Activated CD8-positive, alpha-beta memory T cell treated with anti-CD3 and anti-CD28 coated beads, Interleukin-2, amount 10 ng/mL, durations not matched to agents 7 days and 5 days (primary cell): Measurements from ENCODE around the gene ZNF117. TPM values are rescaled to one million over a fixed set of nuclear protein-coding genes. Genes with fewer than 3 reads are reported as not detected.

Experiments used
- ATAC-seq: fragments of 150-1000 bp; cut with Tn5 transposase; one replicate; pipeline ENCODE4 v1.10.0; 2021; ENCODE audit warnings: moderate library complexity
- CTCF ChIA-PET: fragments of 350-600 bp; sonication (Branson Sonifier 250); formaldehyde crosslinking; loops from one replicate; lab custom pipeline; 2021; ENCODE audit warnings: antibody characterized with exemption; lab: Charles Lee
- DNase-seq: peaks from one replicate; pipeline ENCODE4 v3.0.0-alpha.2; 2020
- H3K27ac Mint-ChIP-seq: one replicate; pipeline ENCODE4 v1.8.0; 2021; ENCODE audit warnings: mild to moderate bottlenecking, mixed read lengths
- H3K27me3 Mint-ChIP-seq: one replicate; pipeline ENCODE4 v1.8.0; 2021; ENCODE audit warnings: mixed read lengths
- H3K36me3 Mint-ChIP-seq: one replicate; pipeline ENCODE4 v1.8.0; 2021; ENCODE audit warnings: mild to moderate bottlenecking, mixed read lengths
- H3K4me1 Mint-ChIP-seq: one replicate; pipeline ENCODE4 v1.8.0; 2021; ENCODE audit warnings: mixed read lengths
- H3K4me3 Mint-ChIP-seq: one replicate; pipeline ENCODE4 v1.8.0; 2021; ENCODE audit warnings: mild to moderate bottlenecking, moderate library complexity, mixed read lengths
- H3K9me3 Mint-ChIP-seq: one replicate; pipeline ENCODE4 v1.8.0; 2022; ENCODE audit warnings: low read depth, mixed read lengths
- total RNA-seq, 2 experiments: library from RNA; stranded (reverse); gene quantifications; one replicate each; pipeline ENCODE4 v1.2.3, GENCODE V29; 2021

ZNF117 gene
- total RNA-seq, 2 experiments from 2014 or later: 3.6 to 4.9 TPM

DNA sequence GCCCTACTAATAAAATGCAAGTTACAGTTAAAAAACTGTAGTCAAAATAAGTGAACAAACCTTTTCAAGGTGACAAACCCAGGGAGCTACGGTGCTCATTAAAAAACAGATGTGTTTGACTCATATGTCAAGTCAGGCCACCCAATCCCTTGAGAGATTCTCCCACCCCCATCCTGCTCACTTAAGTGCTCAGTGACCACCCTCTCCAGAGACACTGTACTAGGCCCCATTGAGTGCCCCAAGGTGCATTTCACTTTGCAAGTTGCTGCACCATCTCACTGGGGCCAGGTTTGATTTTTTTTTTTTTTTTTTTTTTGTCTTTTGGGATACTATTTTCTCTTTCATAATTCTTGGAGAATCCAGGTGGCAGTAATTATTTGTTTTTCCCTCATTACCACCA is 13.7 kb upstream of the ZNF117 start:
- ATAC-seq (no peak), DNase-seq (no peak)
- Mint-ChIP-seq H3K9me3 (peaks cover 23% of the 10 kb centered on the region), H3K27me3 (no peaks in the 10 kb centered on the region), H3K4me3 (no peak overlapping the region), H3K36me3 (peaks cover 60% of the 10 kb centered on the region), H3K27ac (no peak overlapping the region), H3K4me1 (peaks cover 25% of the 10 kb centered on the region)
- CTCF ChIA-PET: no interaction called here

DNA sequence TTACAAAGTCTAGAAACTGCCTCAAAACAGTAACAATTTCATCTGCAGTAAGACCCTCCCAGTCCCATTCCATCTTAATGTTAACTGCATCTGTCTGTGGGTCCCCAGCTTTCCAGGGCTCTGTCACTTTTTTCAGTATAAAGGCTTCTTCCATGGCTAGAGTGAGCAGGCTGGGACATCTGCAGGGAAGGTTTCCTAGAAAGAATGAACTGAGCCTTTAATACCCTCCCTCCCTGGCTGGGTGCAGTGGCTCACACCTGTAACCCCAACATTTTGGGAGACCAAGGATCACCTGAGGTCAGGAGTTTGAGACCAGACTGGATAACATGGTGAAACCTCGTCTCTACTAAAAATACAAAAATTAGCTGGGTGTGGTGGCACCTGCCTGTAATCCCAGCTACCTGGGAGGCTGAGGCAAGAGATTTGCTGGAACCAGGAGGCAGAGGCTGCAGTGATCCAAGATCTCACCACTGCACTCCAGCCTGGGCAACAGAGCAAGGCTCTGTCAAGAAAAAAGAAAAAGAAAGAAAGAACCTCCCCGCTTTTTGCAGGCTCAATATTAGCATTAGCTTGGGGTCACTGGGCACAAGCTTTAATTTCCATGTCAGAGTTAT is 12.2 kb upstream of the ZNF117 start:
- peaks cover 25% of the 10 kb centered on the region for H3K4me1 Mint-ChIP-seq
- no peak overlapping the region for H3K4me3 Mint-ChIP-seq
- no peak overlapping the region for H3K27ac Mint-ChIP-seq
- H3K27me3 Mint-ChIP-seq: no peaks in the 10 kb centered on the region
- H3K9me3 Mint-ChIP-seq: peaks cover 29% of the 10 kb centered on the region
- peaks cover 75% of the 10 kb centered on the region for H3K36me3 Mint-ChIP-seq
- CTCF ChIA-PET: no interaction called here
- DNase-seq (no peak), ATAC-seq (no peak)

DNA sequence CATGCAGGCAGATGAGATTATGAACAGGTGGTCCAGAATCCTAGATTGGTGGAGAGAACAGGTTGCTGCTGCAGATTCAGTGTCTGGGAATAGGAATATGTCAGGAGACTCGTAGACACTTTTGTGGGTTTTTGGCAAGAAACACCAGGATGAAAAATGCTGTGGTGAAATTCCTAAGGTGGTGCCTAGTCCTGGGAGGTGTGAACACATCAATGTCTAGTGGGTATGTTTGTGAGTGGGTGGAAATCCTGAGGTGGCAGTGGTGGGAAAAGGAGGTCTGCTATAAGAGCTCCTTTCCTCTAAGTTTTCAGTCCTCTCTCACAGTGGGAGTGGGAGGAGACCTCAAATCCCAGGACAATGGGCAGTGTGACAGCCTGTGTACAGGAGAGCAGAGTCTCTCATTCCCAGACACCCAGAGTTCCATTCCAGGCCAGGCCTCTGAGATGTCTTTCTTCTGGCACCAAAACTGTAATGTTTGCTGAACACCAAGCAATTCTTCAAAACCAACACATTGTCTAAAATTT is 10.5 kb upstream of the ZNF117 start:
- CTCF ChIA-PET: no interaction called here
- Mint-ChIP-seq H3K36me3 (peaks cover 79% of the 10 kb centered on the region), H3K4me3 (no peak overlapping the region), H3K27me3 (no peaks in the 10 kb centered on the region), H3K27ac (no peak overlapping the region), H3K9me3 (peaks cover 34% of the 10 kb centered on the region), H3K4me1 (peaks cover 17% of the 10 kb centered on the region)
- no peak for DNase-seq
- ATAC-seq: no peak

DNA sequence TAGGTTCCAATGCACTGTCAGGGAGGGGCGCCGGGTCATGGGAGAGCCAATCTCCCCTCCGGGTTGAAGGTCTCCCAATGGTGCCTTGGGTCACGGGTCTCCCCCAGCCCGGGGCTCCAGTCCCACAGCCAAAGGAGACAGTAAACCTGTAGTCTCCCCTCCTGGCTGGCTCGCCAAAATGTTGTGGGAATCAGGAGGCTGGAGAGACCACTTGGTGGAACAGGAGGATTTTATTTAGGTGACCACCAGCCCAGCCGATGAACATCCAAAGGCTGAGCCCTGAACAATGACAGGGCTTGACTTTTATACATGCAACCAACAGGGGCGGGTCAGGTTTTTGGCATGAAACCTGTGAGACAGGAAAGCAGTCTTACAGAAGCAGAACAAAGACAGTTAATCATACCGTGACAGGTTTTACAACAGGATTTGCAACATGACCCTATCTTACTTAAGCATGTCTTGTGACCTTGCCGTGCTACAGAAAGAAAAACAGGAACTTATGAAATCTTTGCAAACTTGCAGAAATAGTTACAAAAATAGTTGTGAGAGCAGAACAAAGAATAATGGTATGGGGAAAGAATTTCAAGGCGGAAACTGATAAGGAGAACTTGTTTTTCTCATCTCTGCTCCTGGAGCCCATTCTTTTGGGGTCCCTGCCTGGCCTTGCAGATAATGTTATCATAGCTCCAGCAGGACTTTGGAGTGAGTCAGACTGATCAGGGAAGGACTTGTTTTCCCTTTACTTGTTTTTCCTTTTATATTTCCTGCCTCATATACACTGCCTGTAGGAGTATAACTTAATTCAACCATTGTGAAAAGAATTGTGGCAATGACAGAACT is 8.5 kb upstream of the ZNF117 start:
- ATAC-seq: no peak
- no peak for DNase-seq
- CTCF ChIA-PET: no interaction called here
- Mint-ChIP-seq H3K36me3 (peaks cover 70% of the 10 kb centered on the region), H3K4me3 (no peak overlapping the region), H3K27me3 (no peaks in the 10 kb centered on the region), H3K9me3 (peaks cover 40% of the 10 kb centered on the region), H3K27ac (no peak overlapping the region), H3K4me1 (peaks cover 3% of the 10 kb centered on the region)

DNA sequence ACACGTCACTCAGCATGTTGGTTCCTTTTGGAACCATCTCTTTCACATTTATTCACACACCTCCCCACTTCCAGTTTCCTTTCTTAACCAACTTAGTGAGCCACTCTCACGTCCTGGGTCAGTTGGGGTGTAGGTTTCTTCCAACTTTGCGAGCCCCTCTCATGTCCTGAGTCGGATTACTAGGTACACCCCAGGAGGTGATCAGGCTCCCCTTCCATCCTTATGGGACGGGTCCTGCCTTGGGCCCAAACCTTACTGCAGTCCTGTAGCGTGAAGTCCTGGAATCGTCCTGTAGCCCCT is 8.0 kb upstream of the ZNF117 start:
- Mint-ChIP-seq H3K9me3 (peaks cover 40% of the 10 kb centered on the region), H3K27me3 (no peaks in the 10 kb centered on the region), H3K27ac (no peak overlapping the region), H3K4me1 (peaks cover 2% of the 10 kb centered on the region), H3K4me3 (no peak overlapping the region), H3K36me3 (peaks cover 64% of the 10 kb centered on the region)
- DNase-seq (no peak), ATAC-seq (no peak)
- CTCF ChIA-PET: no interaction called here

DNA sequence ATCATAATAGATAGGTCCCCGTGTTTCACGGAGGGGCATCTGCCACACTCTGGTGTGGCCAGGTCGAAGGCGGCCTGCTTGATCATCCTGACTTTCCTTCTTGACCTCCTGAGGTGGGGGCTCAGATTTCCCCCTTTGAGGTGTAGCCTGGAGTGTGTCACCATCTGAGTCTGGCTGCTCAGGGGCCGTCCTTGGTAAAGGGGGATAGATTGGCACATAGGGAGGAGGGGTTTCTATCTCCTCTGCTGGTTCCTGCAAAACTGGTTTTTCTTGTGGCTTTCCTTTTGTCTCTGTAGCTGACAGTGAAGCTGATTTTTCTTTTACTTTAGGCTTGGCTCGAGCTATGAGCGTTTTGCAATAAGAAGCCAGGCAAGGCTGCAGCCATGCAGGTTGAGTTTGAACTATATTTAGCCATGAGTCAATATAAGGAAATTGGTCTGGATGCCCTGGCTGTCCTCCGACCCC is 7.1 kb upstream of the ZNF117 start:
- H3K27ac Mint-ChIP-seq: no peak overlapping the region
- H3K9me3 Mint-ChIP-seq: peaks cover 40% of the 10 kb centered on the region
- no peak overlapping the region for H3K4me3 Mint-ChIP-seq
- no peaks in the 10 kb centered on the region for H3K27me3 Mint-ChIP-seq
- CTCF ChIA-PET: no interaction called here
- DNase-seq (no peak), ATAC-seq (no peak)
- H3K36me3 Mint-ChIP-seq: peaks cover 61% of the 10 kb centered on the region
- H3K4me1 Mint-ChIP-seq: no peaks in the 10 kb centered on the region

DNA sequence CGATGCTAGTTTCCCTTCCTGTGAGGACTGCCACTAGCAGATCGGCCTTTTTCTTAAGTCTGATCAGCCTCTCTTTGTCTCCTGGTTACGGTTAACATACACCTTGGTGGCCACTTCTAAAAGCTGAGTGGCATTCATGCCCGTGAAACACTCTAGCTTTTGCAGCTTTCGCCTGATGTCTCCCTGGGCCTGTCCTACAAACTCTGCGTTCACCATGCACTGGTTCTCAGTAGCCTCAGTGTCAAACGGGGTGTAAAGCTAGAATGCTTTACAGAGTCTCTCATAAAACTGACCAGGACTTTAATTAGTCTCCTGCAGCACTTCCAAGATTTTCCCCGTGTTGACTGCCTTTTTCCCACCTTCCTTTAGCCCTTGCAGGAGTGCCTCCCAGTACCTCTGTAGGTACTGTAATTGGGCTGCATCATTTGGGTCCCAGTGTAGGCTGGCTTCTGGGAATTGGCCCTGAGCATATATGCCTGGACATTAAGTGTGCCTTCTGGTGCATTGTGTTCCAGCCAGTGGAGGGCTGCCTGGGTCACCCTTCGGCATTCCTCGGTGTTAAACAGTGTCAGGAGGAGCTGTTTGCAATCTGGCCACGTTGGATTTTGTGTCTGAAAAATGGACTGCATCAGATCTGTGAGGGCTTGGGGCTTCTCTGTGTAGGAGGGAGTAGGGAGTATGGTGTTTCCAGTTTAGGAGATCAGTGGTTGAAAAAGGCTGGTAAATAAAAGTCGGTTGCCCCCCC is 6.5 kb upstream of the ZNF117 start:
- CTCF ChIA-PET: no interaction called here
- no peaks in the 10 kb centered on the region for H3K27me3 Mint-ChIP-seq
- ATAC-seq (no peak), DNase-seq (no peak)
- H3K9me3 Mint-ChIP-seq: peaks cover 36% of the 10 kb centered on the region
- peaks cover 60% of the 10 kb centered on the region for H3K36me3 Mint-ChIP-seq
- no peak overlapping the region for H3K27ac Mint-ChIP-seq
- no peak overlapping the region for H3K4me3 Mint-ChIP-seq
- no peaks in the 10 kb centered on the region for H3K4me1 Mint-ChIP-seq

DNA sequence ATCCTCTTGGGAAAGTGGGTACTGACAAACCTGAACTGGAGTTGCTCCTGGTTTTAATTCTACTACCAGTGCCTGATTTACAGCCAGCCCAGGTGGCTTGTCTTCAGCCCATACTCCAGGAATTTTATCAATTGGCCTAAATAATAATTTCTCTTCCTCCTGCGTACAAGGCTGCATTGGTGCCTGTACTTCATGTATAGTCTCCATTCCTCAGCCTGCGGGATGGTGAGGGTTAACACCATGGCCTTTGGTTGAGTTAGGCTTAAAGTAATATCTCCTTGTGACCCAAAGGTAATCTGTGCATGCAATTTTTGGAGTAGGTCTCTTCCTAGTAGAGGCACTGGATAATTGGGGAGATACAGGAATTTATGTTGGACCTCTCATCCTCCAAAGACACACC is 5.5 kb upstream of the ZNF117 start:
- ATAC-seq: no peak
- no peak for DNase-seq
- H3K4me3 Mint-ChIP-seq: no peak overlapping the region
- CTCF ChIA-PET: no interaction called here
- H3K9me3 Mint-ChIP-seq: peaks cover 36% of the 10 kb centered on the region
- H3K4me1 Mint-ChIP-seq: no peaks in the 10 kb centered on the region
- no peak overlapping the region for H3K27ac Mint-ChIP-seq
- no peaks in the 10 kb centered on the region for H3K27me3 Mint-ChIP-seq
- H3K36me3 Mint-ChIP-seq: peaks cover 56% of the 10 kb centered on the region

DNA sequence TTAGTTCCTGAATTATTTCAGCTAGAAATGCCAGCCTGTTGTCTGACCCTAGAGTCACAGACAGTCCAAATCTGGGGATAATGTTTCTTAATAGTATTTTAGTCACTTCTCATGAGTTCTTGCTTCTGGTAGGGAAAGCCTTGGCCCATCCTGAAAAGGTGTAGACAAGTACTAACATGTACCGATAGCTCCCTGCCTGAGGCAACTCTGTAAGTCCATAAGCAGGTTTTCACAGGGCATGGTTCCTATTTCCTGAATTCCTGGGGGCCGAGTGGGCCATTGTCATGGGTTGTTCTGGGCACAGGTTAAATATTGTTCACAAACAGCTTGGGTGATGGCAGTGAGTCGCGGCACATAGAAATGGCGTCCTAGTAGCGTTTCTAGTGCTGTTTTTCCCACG is 3.1 kb upstream of the ZNF117 start:
- CTCF ChIA-PET: no interaction called here
- H3K36me3 Mint-ChIP-seq: peaks cover 46% of the 10 kb centered on the region
- H3K4me3 Mint-ChIP-seq: no peak overlapping the region
- H3K27me3 Mint-ChIP-seq: no peaks in the 10 kb centered on the region
- peaks cover 40% of the 10 kb centered on the region for H3K9me3 Mint-ChIP-seq
- no peak for ATAC-seq
- no peak for DNase-seq
- H3K4me1 Mint-ChIP-seq: no peaks in the 10 kb centered on the region
- no peak overlapping the region for H3K27ac Mint-ChIP-seq

DNA sequence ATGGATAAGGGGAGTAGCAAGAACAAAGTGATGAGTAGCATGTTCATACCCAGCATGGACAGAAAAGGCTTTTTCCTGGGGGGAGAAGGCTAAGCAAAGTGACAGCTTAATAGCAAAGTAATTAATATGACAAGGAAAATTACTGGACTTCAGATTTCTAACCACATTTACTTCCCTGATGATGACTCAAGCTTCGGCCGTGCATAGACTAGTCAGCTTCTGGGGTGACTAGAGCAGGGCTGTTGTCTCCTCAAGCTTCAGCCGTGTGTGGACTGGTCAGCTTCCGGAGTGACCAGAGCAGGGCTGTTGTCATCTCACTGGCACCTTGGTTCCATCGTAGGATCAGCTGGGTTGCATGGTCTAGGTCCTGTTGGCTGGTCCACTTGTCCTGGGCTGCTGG is 2.1 kb upstream of the ZNF117 start:
- no peak overlapping the region for H3K27ac Mint-ChIP-seq
- no peak overlapping the region for H3K4me3 Mint-ChIP-seq
- no peak for DNase-seq
- peaks cover 46% of the 10 kb centered on the region for H3K36me3 Mint-ChIP-seq
- H3K9me3 Mint-ChIP-seq: peaks cover 43% of the 10 kb centered on the region
- no peak for ATAC-seq
- H3K27me3 Mint-ChIP-seq: no peaks in the 10 kb centered on the region
- CTCF ChIA-PET: no interaction called here
- no peaks in the 10 kb centered on the region for H3K4me1 Mint-ChIP-seq

DNA sequence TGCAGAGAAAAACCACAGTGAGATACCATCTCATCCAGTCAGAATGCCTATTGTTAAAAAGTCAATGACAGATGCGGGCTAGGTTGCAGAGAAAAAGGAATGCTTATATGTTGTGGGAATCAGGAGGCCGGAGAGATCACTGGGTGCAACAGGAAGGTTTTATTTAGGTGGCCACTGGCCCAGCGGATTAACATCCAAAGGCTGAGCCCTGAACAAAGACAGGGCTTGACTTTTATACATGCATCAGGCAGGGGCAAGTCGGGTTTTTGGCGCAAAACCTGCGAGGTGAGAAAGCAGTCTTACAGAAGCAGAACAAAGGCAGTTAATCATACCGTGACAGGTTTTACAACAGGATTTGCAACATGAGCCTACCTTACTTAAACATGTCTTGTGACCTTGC is 620 bp downstream of the ZNF117 start:
- ATAC-seq (no peak), DNase-seq (no peak)
- H3K4me3 Mint-ChIP-seq: no peak overlapping the region
- H3K27ac Mint-ChIP-seq: no peak overlapping the region
- H3K9me3 Mint-ChIP-seq: peaks cover 46% of the 10 kb centered on the region
- H3K36me3 Mint-ChIP-seq: peaks cover 57% of the 10 kb centered on the region
- CTCF ChIA-PET: no interaction called here
- H3K4me1 Mint-ChIP-seq: no peaks in the 10 kb centered on the region
- H3K27me3 Mint-ChIP-seq: no peaks in the 10 kb centered on the region

DNA sequence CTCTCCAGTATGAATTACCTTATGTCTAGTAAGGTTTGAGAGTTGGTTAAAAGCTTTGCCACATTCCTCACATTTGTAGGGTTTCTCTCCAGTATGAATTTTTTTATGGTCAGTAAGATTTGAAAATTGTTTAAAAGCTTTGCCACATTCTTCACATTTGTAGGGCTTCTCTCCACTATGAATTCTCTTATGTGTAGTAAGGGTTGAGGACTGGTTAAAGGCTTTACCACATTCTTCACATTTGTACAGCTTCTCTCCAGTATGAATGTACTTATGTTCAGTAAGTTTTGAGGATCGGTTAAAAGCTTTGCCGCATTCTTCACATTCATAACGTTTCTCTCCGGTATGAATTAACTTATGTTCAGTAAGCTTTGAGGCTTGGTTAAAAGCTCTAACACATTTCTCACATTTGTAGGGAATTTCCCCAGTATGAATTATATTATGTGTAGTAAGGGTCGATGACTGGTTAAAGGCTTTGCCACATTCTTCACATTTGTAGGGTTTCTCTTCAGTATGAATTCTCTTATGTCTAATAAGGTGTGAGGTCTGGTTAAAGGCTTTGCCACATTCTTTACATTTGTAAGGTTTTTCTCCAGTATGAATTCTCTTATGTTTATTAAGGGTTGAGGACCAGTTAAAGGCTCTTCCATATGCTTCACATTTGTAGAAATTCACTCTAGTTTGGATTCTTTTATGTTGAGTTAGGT is 12.2 kb downstream of the ZNF117 start:
- Mint-ChIP-seq H3K4me3 (no peak overlapping the region), H3K4me1 (no peaks in the 10 kb centered on the region), H3K27ac (no peak overlapping the region), H3K27me3 (no peaks in the 10 kb centered on the region), H3K36me3 (peaks cover 54% of the 10 kb centered on the region), H3K9me3 (peaks cover 41% of the 10 kb centered on the region)
- ATAC-seq (no peak), DNase-seq (no peak)
- CTCF ChIA-PET: no interaction called here

DNA sequence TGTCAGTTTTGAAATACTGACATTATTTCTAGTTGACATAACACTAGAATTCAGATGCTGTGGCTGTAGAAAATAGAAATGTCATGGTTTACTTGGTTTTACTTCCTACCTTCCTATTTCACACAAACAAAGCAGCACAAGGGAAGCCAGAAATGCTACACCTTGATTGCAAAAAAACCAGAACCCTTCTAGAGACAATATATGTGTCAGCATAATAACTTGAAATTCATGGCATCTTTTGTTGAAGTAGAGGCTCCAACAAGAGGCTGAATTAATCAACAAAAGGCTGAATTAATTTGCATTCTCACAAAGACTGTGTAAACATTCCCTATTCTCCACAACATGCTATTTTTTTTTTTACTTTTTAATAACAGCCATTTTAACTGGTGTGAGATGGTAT is 25.2 kb downstream of the ZNF117 start:
- CTCF ChIA-PET: no interaction called here
- ATAC-seq (no peak), DNase-seq (no peak)
- no peak overlapping the region for H3K27ac Mint-ChIP-seq
- H3K36me3 Mint-ChIP-seq: no peaks in the 10 kb centered on the region
- H3K9me3 Mint-ChIP-seq: peaks cover 10% of the 10 kb centered on the region
- no peaks in the 10 kb centered on the region for H3K4me1 Mint-ChIP-seq
- H3K4me3 Mint-ChIP-seq: no peak overlapping the region
- peaks cover 2% of the 10 kb centered on the region for H3K27me3 Mint-ChIP-seq
